Measurements from ENCODE around the gene PARD3.

PARD3 gene

GRCh38 chr10:34139559-34139958 is 675.5 kb downstream of the PARD3 start:
- DNase-seq: no peak

- no peak for DNase-seq
Observed at GRCh38 chr10:34137955-34138354, 677.1 kb downstream of the PARD3 start.

GRCh38 chr10:34137201-34137600 is 677.9 kb downstream of the PARD3 start:
- DNase-seq: no peak

- DNase-seq: no peak
Observed at GRCh38 chr10:34135515-34135914, 679.6 kb downstream of the PARD3 start.

- DNase-seq: no peak
Observed at GRCh38 chr10:34134602-34135001, 680.5 kb downstream of the PARD3 start.

GRCh38 chr10:34133406-34133805 is 681.7 kb downstream of the PARD3 start:
- no peak for DNase-seq

- DNase-seq: no peak
Observed at GRCh38 chr10:34131152-34131551, 683.9 kb downstream of the PARD3 start.

GRCh38 chr10:34127676-34128075 is 687.4 kb downstream of the PARD3 start:
- no peak for DNase-seq

- DNase-seq: no peak
Observed at GRCh38 chr10:34126371-34127151, 688.5 kb downstream of the PARD3 start.

GRCh38 chr10:34125702-34126101 is 689.4 kb downstream of the PARD3 start:
- no peak for DNase-seq

- DNase-seq: no peak
Observed at GRCh38 chr10:34124522-34125035, 690.5 kb downstream of the PARD3 start.

GRCh38 chr10:34121781-34122622 is 693.1 kb downstream of the PARD3 start:
- no peak for DNase-seq

GRCh38 chr10:34121125-34121753 is 693.9 kb downstream of the PARD3 start:
- DNase-seq: no peak

GRCh38 chr10:34119456-34119855 is 695.6 kb downstream of the PARD3 start:
- DNase-seq: no peak

GRCh38 chr10:34116681-34117271 is 698.3 kb downstream of the PARD3 start:
- DNase-seq: no peak

GRCh38 chr10:34116220-34116641 is 698.9 kb downstream of the PARD3 start:
- no peak for DNase-seq

- DNase-seq: no peak
Observed at GRCh38 chr10:34114914-34115313, 700.2 kb downstream of the PARD3 start.

GRCh38 chr10:34113504-34114225 is 701.4 kb downstream of the PARD3 start:
- no peak for DNase-seq

- no peak for DNase-seq
Observed at GRCh38 chr10:34112171-34112782, 702.8 kb downstream of the PARD3 start.

- DNase-seq: no peak
Observed at GRCh38 chr10:34111179-34111578, 703.9 kb downstream of the PARD3 start.

- DNase-seq: no peak
Observed at GRCh38 chr10:34109952-34110702, 705.0 kb downstream of the PARD3 start.
